Right cardiac atrium (tissue), 5 donors: ENCODE data around the gene MAP2K6. TPM values are rescaled to one million over a fixed set of nuclear protein-coding genes. Genes with fewer than 3 reads are reported as not detected.

Experiments used
- ATAC-seq, 2 donors: fragments of 200-7000 bp; cut with Tn5 transposase; one replicate each; pipeline versions ENCODE4 v1.8.0 to v1.9.1; 2020; ENCODE audit warnings: moderate library complexity in 2 of 2, mild to moderate bottlenecking in 1 of 2
- DNase-seq, 3 donors: peaks; one replicate each; pipeline ENCODE4 v3.0.0-alpha.2; 2020
- H3K27ac ChIP-seq: one replicate; pipeline ENCODE4 v1.5.1; 2013; ENCODE audit warnings: mild to moderate bottlenecking, low read length, control low read depth, moderate library complexity
- H3K27me3 ChIP-seq: one replicate; pipeline ENCODE4 v1.6.1; 2013; ENCODE audit not compliant: control insufficient read depth, insufficient read depth
- H3K4me1 ChIP-seq: one replicate; pipeline ENCODE4 v1.6.1; 2013; ENCODE audit warnings: low read length; ENCODE audit not compliant: control insufficient read depth, insufficient read depth
- H3K4me3 ChIP-seq: one replicate; pipeline ENCODE4 v1.5.1; 2013; ENCODE audit warnings: low read length, control low read depth
- H3K9me3 ChIP-seq: one replicate; pipeline ENCODE4 v1.6.1; 2013; ENCODE audit warnings: low read length; ENCODE audit not compliant: control insufficient read depth
- WGBS: extraction: QIAGEN DNeasy Blood & Tissue Kit; methylation state at CpG from one replicate; pipeline ENCODE4 v1.1.7; 2013; 5-methylcytosine and 5-hydroxymethylcytosine counted together
- intact Hi-C, 4 donors: fragments of 100-400 bp; cut with DNase I; formaldehyde crosslinking; loops; one replicate each; pipeline versions ENCODE4 v1.11.0 to v1.14.0; 2022 to 2023
- polyA plus RNA-seq: library from polyadenylated mRNA; stranded (reverse); fragments of 200-250 nt; gene quantifications from one replicate; pipeline ENCODE4 v1.2.3, GENCODE V29; 2013
- total RNA-seq, 4 donors: library from RNA; stranded (reverse); fragmentation: NEBNext Ultra II Directional; extraction: Animal tissue kit (Norgen Biotek cat#: 25700); gene quantifications; one replicate each; pipeline ENCODE4 v1.2.1, GENCODE V29; 2021
- donor health status: healthy with polysubstance abuse.
- donor health status: DM: no; HTN: yes; CAD: no.
- donor health status: DM: no; HTN: no; CAD: no.
- donor health status: DM: no; HTN: yes; CAD: no; lungs with severe emphysema.
- donor health status: DM: yes; HTN: yes; CAD: no.

MAP2K6 gene
- total and polyA plus RNA-seq, 5 donors, result 0.72 to 4.1 (median 2.5) TPM

GRCh38 chr17:69597898-69598692 is 183.6 kb downstream of the MAP2K6 start:
- Histone ChIP-seq H3K27ac (no peak overlapping the region), H3K4me3 (no peak overlapping the region), H3K9me3 (no peaks in the 10 kb centered on the region), H3K4me1 (no peaks in the 10 kb centered on the region), H3K27me3 (no peaks in the 10 kb centered on the region)
- intact Hi-C loops, result no loop called here
- DNase-seq, result no peak
- peak in 1 of 2 donors; percentile 89 for ATAC-seq
- WGBS, result 72% methylated on average over 7 of the region's 7 CpGs

GRCh38 chr17:69602972-69603371 is 188.5 kb downstream of the MAP2K6 start:
- no peaks in the 10 kb centered on the region for H3K4me1 ChIP-seq
- no peaks in the 10 kb centered on the region for H3K27me3 ChIP-seq

More at GRCh38 chr17:69602972-69603371, 188.5 kb downstream of the MAP2K6 start:
- Histone ChIP-seq H3K9me3 (no peaks in the 10 kb centered on the region), H3K27ac (no peak overlapping the region), H3K4me3 (no peak overlapping the region)
- intact Hi-C loops, result loop anchor here in 2 of 4 donors (10.0 kb wide), 1 partner anchor 542 kb away; no protein-coding TSS in a partner anchor
- no peak for DNase-seq
- WGBS, result 77% methylated on average over 5 of the region's 5 CpGs
- ATAC-seq, result no peak

Other genes with a start within 250 kb of the MAP2K6 start
- gene ABCA10, start 185.9 kb upstream of the MAP2K6 start, total RNA-seq, result 10 to 100 TPM in 1 of 4 donors, 1 to 10 TPM in 3; 5.0 to 11.6 (median 6.3) TPM
- gene ABCA10, start 185.9 kb upstream of the MAP2K6 start, polyA plus RNA-seq, result 15.9 TPM
- 10 to 100 TPM; 16.1 to 20.7 (median 19.0) TPM for gene ABCA5, start 87.6 kb upstream of the MAP2K6 start, total RNA-seq
- 11.3 TPM for gene ABCA5, start 87.6 kb upstream of the MAP2K6 start, polyA plus RNA-seq